GM23248 (cell line): ENCODE measurements around the gene NOX4.
"Not testable (repeated sequence)": the region's sequence is repeated elsewhere in the genome, so short reads cannot be mapped to it uniquely, and the experiment has no call there.

Experiments
- EZH2 ChIP-seq: fragments of 200-600 bp; sonication (generic); IDR thresholded peaks from 2 replicates; pipeline ENCODE4 v1.6.1; 2018; ENCODE audit warnings: antibody characterized with exemption, mild to moderate bottlenecking; ENCODE audit not compliant: insufficient read depth, poor library complexity, severe bottlenecking
- EZH2phosphoT487 ChIP-seq: fragments of 200-600 bp; sonication (generic); IDR thresholded peaks from 2 replicates; pipeline ENCODE4 v1.6.1; 2018; ENCODE audit warnings: antibody characterized with exemption, moderate library complexity, mild to moderate bottlenecking, low read depth; ENCODE audit not compliant: insufficient read depth

GRCh38 chr11:89337100-89337650 is 154.0 kb downstream of the NOX4 start:
- TF ChIP-seq EZH2phosphoT487, EZH2: not testable (repeated sequence)
